ENCODE results near the gene A3GALT2.

The A3GALT2 gene

DNA sequence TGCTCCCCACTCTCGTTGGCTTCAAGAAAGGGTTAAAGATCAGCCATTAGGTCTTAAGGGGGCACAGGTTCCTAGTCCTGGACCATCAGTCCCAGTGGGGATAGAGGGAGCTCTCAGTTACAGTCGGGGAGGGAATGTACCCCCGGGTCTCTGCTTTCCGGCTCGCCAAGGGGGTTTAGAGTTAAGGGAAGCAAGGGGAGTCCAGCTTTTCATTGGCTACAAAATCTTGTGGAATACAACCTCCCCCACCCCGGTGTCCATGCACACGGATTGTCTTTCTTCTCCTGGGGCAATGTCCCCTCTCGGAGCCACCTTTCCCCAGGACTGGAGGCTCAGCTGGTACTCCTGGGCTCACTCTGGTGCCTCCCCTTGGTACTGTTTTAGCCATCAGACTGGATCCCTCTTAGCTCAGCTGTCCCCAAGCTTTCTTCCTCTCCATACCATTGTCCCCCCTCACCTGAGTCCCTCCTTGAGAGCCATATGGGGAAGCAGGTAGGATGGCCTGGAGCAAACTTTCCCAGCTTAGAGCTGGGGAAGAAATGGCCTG lies at the start of gene A3GALT2:
A3GALT2 (minus strand) TSS at position 480 of the 547 bp plus-strand sequence; CDS start at position 480, 0 bp downstream.
- DNase-seq, result no peak

- no peak for DNase-seq
Observed at GRCh38 chr1:33370301-33370700, 49.4 kb upstream of the A3GALT2 start.

GRCh38 chr1:33369764-33370163 lies 48.9 kb upstream of the A3GALT2 start:
- no peak for DNase-seq

DNA sequence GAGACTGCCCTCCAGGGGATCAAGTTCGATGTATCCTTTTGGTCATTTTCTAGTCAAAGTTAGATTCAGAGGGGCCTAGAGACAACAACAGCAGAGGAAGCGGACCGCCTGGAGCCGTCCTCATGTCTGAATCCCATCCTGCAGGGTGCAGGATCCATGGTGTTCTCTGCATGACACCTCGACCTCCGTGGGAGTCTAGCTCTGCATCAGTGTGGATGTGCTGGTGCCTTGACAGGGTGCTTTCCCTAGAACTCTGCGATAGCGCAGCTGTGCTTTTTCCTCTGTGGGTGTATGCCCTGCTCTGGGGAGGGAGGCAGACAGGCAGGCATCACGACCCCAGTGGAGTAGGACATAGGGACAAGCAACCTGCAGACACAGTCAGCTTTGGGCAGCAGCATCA lies 48.2 kb upstream of the A3GALT2 start:
- DNase-seq, result no peak

- DNase-seq, result no peak
Observed at GRCh38 chr1:33368431-33368830, 47.5 kb upstream of the A3GALT2 start.

- DNase-seq, result peak; percentile 57 to 86 (median 79)
Observed at GRCh38 chr1:33367485-33368405, 46.8 kb upstream of the A3GALT2 start.

- peak in 1 of 3 experiments; percentile 10 for DNase-seq
Observed at GRCh38 chr1:33366762-33367484, 46.0 kb upstream of the A3GALT2 start.

DNA sequence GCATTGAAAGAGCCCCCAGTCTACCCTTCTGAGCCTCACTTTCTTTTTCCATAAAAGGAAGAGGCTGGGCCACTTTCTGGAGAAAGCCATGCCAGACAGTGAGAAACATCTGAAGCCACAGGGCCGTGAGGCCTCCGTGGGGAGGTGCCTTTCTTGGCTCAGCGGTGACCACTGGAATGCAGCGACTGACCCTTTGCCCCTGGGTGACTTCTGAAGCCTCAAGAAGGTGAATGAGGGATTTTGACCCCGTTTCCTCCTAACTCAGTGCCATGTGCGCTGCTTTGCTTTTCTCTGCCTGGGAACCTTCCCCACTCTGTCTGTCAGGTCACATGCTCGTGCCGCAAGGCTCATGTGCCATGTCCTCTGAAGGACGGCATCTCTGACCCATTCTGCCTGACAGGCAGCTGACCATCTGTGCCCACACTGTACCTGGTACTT lies 44.7 kb upstream of the A3GALT2 start:
- DNase-seq, result no peak

GRCh38 chr1:33364565-33364918 lies 43.6 kb upstream of the A3GALT2 start:
- DNase-seq, result no peak

DNA sequence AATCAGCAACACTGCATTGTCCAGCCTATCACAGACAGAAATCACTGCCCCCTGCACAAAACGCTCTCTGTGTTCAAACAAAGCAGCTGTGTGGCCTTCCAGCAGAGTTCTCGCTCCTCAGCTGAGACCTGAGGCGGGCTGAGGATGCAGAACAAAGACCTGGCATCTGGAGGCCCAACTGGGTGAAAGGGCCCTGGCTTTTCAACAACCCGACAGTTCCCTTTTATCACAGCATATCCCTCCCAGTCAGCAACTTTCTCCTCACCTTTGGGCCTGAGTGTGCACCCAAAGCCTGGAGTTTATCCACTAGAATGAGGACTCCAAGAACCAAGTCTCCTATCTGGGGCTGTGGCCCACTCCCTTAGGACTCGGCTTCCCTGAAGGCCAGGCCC lies 42.6 kb upstream of the A3GALT2 start:
- peak in 2 of 3 experiments; percentile 75 to 86 for DNase-seq

DNA sequence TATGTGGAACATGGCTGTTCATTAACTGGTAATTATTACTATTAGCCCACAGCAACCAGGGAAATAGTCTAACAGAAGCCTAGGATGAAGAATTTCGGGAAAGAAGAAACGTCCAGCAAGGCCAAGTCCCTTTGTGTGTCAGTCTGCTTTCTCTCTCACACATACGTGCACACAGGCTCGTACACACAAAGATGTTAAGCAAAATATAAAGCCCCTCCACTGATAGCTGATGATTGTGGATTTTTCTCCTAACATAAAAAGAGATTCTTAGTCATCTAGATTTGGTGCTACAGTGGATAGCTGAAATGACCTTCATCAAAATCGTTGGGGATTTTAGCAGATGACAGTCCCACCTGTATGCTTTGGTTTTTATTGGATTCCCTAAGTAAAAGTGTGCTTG lies 42.1 kb upstream of the A3GALT2 start:
- DNase-seq, result no peak

GRCh38 chr1:33361532-33362235 lies 40.8 kb upstream of the A3GALT2 start:
- DNase-seq, result peak in 1 of 3 experiments; percentile 15

DNA sequence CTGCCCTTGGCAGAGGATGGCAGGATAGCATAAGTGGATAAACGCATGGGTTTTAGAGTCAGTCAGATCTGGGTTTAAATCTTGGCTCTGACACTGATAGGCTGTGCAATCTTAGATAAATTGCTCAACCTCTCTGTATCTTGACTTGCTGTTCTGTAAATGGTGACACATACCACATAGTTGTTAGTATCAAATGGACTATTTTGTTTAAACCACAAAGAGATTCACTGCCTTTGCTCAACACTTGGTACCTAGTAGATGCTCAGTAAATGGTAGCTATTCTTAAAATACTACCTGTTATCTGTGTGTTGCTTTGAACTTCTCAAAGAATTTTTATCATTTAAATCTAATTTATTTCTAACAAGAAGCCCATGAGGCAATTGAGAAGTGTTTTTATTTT lies 39.5 kb upstream of the A3GALT2 start:
- DNase-seq, result no peak

DNA sequence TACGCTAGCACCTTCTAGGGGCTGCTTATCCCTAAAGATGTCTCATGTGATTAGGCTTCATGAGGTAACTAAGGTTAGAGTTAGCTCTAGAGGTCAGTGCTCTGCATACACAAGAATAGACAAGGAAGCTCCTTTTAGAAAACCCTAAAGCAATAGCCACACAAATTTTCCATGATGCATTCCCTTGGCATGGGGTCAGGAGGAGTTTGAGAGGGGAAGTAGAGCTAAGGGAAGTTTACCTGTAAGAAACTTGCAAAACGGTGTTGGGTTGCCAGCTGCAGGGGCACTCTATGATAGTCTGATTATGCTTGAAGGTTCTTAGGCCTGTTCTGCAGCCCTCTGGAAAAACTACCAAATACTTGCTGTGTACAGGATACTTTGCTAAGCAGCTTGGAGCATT lies 39.0 kb upstream of the A3GALT2 start:
- no peak for DNase-seq

GRCh38 chr1:33358795-33359503 lies 38.1 kb upstream of the A3GALT2 start:
- DNase-seq, result no peak

DNA sequence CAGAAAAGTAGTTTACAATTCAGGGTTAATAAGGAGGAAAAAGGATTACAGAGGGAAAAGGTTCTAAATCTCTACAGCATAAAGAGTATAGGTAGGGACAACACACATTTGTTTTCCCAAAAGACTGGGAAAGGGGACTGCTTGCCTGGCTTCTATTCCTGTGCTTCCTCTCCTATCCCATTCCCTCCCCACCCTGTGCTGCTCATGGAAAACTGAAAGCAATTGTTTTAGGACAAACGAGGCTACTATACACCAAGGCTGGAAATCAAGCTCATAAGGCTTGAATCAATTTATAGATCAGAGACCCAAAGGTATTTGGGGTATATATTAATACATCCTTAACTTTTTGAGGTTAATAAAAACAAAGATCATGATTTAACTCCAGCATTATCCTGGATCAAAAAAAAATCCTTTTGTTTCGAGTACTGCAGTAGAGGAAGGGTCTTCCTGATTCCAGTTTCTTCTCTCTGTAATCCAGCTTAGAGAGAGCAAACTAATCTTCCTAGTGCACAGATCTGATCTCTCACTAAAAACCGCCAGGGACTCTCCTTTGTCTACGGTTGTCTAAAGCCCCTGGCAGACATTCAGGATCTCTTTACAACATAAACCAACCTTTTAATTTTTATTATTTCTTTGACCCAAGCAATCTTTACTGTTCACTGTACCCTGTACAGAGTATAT lies 37.4 kb upstream of the A3GALT2 start:
- no peak for DNase-seq

DNA sequence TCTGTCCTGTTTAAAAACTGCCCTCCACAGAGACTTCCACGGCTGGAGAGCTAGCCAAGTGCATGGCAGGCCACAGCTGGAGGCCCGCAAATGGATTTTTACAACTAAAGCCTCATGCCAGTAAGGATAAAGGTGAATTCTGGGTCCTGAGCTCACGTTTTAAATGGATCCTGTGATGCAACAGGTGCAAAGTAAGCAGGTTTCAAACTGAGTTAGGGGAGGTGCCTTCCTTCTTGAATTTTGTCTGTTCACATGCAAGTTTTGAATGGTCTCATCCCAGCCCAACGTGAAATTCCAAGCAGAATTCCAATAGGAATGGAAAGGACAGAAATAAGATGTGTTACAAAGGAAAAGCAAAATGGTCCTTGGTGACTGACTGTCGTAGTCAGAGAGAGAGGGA lies 36.2 kb upstream of the A3GALT2 start:
- no peak for DNase-seq

- DNase-seq, result no peak
Observed at GRCh38 chr1:33354707-33355316, 33.9 kb upstream of the A3GALT2 start.

GRCh38 chr1:33353531-33353930 lies 32.6 kb upstream of the A3GALT2 start:
- DNase-seq, result no peak

GRCh38 chr1:33351281-33351660 lies 30.4 kb upstream of the A3GALT2 start:
- no peak for DNase-seq

DNA sequence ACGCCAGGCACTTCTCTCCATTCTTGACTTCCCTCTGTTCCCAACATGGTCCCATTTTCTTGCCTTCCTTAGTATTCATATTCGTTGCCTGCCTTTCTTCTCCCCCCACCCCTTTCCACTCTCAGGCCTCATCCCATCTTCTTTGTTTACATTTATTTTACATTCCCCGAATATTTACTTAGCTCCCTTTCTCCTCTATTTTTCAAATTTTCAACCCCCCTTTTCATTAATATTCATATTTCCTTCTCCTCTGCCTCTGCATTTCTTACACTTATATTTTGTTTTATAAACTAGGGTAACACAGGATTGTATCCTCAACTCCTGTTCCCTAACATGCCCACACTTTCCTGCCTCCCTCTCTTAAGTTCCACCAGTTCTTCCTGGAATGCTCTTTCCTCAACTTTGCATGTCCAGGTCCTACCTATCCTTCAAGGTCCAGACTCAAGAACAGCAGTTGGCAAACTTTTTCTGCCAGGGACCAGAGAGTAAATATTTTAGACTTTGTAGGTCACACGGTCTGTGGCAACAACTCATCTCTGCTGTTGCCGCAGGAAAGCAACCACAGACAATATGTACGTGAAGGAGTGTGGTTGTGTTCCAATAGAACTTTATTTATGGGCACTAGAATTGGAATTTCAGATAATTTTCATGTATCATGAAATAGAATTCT lies 29.8 kb upstream of the A3GALT2 start:
- peak in 1 of 3 experiments; percentile 44 for DNase-seq

All from NCI-H1417 (cell line).